ENCODE data around the gene PTGIS. TPM values are rescaled to one million over a fixed set of nuclear protein-coding genes. Genes with fewer than 3 reads are reported as not detected.

The PTGIS gene
- polyA plus RNA-seq, 3 donors: 32.4 to 38.9 (median 34.6) TPM

DNA sequence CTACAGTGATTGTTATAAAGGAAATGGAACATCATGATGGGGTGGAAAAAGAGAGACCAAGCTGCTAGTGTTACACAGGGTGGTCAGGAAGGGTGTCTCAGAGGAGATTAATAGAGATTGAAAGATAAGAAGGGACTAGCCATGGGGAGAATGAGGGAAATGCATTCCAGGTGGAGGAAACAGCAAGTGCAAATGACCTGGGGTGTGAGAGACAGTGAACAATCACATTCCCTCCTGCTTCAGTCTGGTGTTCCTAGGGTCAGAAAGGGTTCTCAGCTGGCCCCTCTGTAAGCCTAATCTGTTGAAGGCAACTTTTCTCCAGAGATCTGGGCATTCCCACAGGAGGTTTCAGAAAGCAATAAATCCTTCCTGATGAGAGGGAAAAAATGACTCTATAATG is 81.9 kb downstream of the PTGIS start:
- no peak for DNase-seq (ENCODE audit: extremely low read depth in 1 of 11, low read depth in 9 of 11, low spot score in 4 of 11)

DNA sequence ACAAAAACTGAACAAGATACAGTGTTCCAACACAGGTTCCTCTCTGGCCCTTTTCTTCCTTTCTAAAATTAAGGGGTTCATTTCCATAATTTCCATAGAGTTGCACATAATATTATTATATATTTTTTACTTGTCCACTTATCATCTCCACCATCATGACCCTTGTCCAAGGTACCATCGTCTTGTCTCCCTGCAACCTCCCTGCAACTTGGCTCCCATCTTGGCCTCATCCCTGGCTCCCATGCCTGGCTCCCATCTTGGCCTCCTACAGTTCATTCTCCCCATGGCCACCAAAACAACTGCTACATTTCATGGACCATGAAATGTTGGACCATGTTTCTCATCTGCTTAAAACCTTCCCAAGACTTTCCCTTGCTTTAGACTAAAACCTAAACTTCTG is 82.4 kb downstream of the PTGIS start:
- no peak for DNase-seq (ENCODE audit: extremely low read depth in 1 of 11, low read depth in 9 of 11, low spot score in 4 of 11)

DNA sequence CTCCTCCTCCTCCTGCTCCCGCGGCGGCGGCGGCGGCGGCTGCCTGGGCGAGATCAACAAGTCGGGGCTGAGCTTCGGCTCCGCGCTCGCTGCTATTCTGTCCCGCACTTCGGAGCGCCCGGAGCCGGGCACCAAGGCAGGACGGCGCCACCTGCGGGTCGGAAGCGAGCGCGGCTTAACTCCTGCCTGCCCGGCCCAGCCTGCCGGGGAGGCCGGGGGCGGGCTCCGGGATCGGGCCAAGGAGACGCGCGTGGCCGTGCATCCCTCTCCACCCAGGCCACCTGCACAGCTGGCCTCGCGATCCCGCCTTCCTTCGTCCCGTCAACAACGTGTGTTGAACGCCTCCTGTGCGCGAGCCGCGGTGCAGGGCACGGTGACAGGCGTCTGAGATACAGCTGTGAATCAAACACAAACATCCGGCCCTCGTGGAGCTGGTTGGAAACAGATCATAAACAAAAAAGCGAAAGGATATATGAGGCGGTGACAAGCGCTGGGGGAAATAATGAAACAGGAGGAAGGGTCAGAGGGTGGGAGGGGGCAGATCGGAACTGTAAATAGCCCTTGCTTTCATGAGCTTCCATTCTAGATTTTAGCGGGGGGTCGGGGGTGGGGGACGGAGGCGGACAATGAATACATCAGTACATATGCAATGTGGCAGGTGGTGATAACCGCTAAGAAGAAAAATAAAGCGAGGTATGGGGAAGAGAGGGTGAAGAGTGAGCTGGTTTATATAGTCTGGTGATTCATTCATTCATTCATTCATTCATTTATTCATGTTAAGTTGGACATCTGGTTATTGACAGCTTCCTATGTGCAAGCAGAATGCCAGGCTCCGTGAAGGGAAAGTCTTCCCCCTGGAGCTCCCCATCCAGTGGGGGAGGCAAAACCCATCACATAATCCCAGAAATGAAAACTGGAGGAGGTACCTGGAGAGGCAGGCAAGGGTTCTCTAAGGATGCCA is 83.5 kb downstream of the PTGIS start:
- peak in 10 of 11 donors; percentile 38 to 77 (median 71) for DNase-seq (ENCODE audit: extremely low read depth in 1 of 11, low read depth in 9 of 11, low spot score in 4 of 11)

DNA sequence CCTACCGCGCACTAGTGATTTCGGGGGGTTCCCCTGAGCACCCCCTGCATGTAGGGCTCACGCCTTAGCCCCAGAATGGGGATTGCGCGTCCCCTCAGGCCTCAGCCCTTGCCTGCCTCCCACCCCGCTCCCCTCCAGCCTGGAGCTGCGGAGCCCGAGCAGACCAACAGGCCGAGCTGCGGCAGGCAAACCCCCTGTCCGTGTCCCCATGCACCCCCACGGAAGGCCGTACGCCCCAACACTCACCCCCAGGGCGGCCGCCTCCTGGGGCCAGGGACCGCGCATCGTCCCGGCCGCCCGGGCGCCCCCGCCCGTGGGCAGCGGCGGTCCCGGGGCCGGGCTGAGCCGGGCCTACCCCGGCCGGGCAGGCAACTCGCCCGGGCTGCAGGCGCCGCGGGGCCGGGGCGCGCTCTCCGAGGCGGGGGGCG is 84.2 kb downstream of the PTGIS start:
- DNase-seq (ENCODE audit: extremely low read depth in 1 of 11, low read depth in 9 of 11, low spot score in 4 of 11): no peak

DNA sequence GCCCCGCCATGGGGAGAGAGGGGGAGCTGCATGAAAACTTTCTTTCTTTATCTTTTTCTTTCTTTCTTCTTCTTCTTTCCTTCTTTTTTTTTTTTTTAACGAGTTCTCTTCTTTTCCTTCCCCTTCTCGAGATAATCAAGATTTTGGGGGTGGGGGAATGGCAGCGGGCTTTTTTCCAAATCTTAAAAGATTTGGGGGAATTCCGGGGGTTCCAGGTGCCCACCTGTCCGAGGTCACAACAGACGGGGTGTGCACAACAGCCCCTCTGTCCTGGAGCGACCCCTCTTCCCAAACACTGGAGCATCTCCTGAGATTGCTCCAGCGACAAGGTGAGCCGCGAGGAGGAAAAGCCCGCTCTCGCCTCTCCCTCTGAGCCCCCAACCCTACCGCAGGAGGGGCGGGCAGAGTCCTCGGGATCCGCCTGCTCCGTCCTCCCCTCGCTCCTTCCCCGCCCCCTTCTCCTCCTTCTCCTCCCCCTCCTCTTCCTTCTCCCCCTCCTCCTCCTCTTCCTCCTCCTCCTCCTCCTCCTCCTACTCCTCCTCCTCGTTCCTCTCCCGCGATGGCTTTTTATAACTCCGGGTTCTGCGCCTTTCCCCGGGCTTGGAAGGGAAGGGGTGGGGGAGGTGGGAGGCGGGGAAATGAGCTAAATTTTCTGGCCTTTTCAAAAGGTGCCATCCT is 84.8 kb downstream of the PTGIS start:
- DNase-seq (ENCODE audit: extremely low read depth in 1 of 11, low read depth in 9 of 11, low spot score in 4 of 11): no peak

DNA sequence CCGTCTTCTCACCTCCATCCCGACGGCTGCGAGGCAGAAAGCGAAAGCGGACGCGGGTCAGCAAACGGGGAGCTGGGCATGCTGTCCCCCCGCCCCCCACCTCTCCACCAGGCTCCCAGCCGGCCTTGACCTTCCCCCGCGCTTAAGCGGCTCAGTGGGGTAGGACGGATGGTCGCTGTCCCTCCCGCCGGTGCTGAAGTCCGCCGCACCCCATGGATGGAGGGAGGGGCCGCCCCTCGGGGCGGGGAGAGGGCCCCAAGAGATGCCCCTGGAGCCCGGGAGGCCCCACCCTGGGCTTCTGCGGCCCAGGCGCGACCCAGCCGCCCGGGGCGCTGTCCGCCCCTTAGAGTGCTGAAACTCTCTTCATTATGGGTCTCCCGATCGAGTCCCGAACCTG is 85.3 kb downstream of the PTGIS start, which contains the start of gene KCNB1:
TSS of gene KCNB1 (minus strand) at position 48 of the 397 bp plus-strand sequence. CDS start 188 bp downstream, outside the sequence.
- peak in 10 of 11 donors; percentile 48 to 88 (median 78) for DNase-seq (ENCODE audit: extremely low read depth in 1 of 11, low read depth in 9 of 11, low spot score in 4 of 11)

DNA sequence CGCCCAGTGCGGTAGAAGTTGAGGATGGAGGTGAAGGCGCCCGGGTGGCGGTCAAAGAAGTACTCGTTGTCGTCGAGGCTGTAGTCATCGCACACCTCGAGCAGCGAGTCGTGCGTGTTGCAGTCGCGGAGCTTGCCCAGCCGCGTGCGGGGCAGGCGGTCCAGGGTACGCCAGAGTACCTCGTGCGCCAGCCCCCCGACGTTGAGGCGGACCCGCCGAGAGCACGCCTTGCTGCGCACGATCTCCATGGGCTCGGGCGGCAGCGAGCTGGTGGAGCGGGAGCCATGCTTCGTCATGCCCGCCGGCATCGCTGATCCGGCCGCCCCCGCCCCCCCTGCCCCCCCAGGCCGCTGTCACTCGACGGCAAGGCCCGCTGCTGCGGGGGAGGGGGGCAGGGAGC is 85.8 kb downstream of the PTGIS start:
- DNase-seq (ENCODE audit: extremely low read depth in 1 of 11, low read depth in 9 of 11, low spot score in 4 of 11): no peak

DNA sequence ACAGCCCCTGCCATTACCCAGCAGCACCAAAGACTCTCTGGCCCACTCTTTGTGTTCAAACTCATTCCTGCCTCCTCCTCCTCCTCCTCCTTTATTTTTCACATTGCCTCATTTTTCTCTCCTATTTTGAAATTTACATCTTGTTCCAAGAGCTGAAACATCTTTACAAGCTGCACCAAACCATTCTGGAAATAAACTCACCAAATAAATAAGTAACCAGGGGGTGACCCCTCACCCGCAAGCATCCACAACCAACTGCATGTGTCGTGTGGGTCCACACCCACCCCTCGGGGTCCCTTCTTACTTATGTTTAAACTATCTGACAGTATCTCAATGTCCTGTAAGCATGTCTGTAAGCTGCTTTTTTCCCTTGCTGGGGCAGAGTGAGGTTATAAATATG is 86.8 kb downstream of the PTGIS start:
- no peak for DNase-seq (ENCODE audit: extremely low read depth in 1 of 11, low read depth in 9 of 11, low spot score in 4 of 11)

DNA sequence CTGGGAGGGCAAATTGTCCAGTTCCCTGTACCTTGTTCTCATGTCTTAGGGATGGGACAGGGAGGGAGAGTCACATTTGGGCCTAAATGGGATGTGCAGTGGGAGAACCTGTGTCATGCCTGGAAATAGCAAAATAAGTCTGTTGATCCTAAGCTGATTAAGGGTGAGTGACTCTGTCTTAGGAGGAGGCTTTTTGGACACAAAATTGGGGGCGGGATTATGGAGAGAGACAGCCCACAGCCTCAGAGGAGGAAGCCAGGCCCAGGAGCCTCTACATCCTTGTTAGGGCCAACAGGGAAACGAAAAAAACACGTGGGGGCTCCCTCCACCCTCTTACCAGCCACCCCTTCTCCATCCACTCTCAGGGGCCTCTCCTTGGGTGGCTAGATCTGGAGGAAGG is 87.7 kb downstream of the PTGIS start:
- DNase-seq (ENCODE audit: extremely low read depth in 1 of 11, low read depth in 9 of 11, low spot score in 4 of 11): no peak

DNA sequence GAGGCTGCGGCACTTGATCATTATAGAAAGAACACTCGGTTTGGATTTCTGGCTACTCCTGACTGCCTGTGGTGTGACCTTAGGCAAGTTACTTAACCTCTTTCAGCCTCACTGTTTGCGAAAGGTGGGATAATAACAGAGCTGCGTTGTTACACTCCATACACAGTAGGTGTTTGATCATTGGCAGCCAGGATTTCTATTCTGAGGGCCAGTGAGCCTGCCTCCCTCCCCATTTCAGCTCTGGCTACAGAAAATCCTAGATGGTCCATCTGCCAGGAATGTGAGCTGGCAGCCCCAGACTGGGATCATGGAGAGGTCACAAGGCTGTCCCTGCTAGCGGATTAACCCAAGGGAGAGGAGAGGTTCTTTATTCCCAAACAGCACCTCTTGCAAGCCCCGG is 88.2 kb downstream of the PTGIS start:
- no peak for DNase-seq (ENCODE audit: extremely low read depth in 1 of 11, low read depth in 9 of 11, low spot score in 4 of 11)

DNA sequence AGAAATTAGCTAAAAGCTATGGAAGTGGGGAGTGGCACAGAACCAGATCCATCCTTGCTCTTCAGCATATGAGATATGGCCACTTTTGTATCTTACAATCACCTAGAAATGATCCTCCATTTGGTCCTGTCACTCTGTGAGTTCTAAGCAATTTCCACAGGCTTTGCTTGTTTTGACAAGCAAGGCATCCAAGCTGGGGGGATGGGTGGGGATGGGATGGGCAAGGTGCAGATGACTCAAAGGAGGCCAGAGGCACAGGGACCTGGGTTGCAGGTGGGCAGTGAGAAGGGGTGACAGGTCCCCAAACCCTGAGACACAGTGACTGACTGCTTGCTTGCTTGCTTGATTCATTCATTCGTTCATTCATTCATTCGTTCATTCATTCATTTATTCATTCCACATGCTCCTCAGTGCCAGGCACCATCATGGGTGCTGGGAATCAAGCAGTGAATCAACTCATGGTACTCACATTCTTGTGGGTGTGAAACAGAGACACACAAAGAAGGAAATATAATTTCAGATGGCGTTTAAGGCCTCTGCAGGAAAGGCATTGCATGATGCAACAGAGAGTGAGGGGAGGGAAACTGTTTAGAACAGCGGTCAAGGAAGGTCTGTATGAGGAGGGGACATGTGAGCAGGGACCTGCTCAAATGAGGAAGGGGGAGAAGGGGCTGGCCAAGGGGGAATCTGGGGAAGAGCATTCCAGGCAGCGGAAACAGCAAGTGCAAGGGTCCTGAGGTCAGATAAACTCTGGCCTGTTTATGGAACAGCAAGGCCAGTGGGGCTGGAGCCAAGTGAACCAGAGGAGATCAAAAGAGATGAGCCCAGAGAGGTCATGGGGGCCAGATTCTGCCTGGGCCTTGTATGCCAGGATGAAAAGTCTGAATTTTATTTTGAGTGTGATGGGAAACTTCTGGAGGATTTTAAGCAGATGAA is 88.9 kb downstream of the PTGIS start:
- DNase-seq (ENCODE audit: extremely low read depth in 1 of 11, low read depth in 9 of 11, low spot score in 4 of 11): no peak

DNA sequence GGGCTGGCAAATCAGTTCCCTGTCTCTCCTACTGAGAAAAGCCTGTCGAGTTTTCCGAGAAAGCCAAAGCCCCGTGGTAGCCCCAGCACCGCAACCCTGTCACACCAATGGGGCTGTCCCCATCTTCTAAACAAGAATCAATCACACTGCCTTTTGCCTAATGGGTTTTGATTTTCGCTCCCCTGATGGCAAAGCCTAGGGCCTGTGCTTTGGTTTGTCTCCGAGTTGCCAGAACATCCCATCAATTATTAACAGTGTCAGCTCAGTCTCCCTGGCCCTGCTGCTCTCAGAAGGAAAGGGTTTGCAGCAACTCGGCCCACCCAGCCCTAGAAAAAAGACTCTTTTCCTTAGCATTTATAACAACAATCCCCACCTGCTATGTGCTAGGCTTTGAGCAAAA is 89.7 kb downstream of the PTGIS start:
- DNase-seq (ENCODE audit: extremely low read depth in 1 of 11, low read depth in 9 of 11, low spot score in 4 of 11): no peak

DNA sequence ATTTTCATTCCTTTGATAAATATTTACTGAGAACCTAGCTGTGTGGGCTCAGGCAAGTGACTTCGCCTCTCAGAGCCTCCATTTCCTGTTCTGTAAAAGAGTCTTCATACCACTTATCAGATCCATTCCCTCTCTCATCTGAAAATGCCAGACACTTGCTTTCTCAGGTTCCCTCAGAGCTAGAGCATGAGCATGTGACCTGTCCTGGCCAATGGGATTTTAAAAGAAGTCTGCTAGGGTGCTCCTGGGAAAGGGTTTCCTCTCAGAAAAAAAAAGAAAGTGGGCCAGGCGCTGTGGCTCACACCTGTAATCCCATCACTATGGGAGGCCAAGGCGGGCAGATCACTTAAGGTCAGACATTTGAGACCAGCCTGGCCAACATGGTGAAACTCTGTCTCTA is 90.7 kb downstream of the PTGIS start:
- DNase-seq (ENCODE audit: extremely low read depth in 1 of 11, low read depth in 9 of 11, low spot score in 4 of 11): no peak

DNA sequence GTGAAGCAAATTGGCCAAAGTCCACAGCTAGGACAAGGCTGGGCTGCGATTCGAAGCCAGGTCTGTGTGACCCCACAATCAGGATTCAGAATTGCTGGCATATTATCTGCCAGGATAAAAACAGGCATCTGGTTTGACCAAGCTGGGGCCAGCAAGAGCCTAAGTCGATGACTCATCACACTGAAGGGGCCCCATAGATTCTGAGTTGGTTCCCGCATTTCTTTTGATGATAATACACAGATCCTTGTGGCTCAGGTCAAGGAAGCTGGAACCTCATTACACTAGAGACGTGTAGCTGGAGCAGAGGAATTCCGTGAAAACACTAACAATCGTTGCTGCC is 92.0 kb downstream of the PTGIS start:
- DNase-seq (ENCODE audit: extremely low read depth in 1 of 11, low read depth in 9 of 11, low spot score in 4 of 11): no peak

DNA sequence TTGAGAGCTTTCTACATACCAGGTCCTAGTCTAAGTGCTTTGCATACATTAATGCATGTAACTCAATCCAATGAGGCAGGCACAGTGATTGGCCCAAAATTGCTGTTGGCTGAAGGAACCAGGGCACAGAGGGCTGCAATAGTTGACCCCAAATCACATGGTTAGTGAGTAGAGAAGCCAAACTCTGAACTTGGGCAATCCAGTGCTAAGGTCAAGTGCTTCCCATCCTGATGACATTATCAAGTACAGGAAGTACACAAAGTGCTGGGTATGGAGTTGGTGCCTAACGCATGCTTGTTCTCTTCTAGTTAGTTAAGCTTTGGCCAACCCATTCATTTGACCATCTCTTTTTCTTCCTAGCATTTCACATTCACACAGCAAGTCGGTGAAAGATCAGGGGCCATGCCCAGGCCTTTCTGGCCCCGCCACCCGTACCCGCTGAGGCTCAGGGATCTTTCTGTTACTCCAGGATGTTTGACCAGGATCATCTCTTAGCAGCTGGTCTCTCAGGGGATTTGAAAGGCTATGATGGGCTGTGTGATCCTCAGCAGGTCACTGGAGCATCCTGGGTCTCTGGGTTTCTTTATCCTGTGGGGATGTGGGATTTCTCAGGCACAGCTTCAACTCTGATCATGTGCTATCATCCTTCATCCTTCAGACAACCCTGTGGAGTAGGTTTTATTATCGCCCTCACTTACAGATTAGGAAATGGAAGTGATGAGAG is 92.5 kb downstream of the PTGIS start:
- DNase-seq (ENCODE audit: extremely low read depth in 1 of 11, low read depth in 9 of 11, low spot score in 4 of 11): no peak

DNA sequence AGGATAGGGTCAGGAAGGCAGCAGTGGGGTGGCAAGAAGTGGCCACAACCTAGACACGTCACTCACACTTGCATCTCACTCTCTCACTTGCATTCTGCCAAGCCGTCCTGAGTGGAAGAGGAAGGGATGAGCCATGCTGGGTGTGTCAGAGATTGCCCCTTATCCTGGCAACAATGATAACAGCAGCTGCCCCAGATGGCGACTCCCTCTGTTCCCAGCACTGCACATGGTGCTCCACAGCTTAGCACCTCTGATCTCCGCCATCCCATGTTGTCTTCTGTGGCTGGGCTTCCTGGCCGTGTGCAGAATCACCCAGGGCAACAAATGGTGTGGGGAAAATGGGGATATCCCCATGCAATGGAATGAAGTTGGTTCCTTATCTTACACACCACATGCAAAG is 96.5 kb downstream of the PTGIS start:
- DNase-seq (ENCODE audit: extremely low read depth in 1 of 11, low read depth in 9 of 11, low spot score in 4 of 11): no peak

DNA sequence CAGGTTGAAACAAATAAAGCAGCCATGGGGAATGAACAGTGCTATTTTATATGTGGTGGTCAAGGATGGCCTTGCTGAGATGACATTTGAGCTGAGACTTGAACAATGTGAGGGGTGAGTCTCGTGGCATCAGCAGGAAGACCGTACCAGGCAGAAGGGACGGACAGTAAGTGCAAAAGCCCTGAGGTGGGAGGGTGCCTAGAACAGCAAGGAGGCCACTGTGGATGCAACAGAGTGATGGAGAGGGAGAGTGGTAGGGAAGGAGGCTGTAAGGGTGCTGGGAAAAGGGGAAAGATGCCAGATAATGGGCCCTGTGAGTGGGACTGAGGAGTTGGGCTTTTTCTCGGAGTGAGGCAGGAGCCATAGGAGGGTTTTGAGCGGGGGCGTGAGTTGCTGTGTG is 97.0 kb downstream of the PTGIS start:
- DNase-seq (ENCODE audit: extremely low read depth in 1 of 11, low read depth in 9 of 11, low spot score in 4 of 11): no peak

DNA sequence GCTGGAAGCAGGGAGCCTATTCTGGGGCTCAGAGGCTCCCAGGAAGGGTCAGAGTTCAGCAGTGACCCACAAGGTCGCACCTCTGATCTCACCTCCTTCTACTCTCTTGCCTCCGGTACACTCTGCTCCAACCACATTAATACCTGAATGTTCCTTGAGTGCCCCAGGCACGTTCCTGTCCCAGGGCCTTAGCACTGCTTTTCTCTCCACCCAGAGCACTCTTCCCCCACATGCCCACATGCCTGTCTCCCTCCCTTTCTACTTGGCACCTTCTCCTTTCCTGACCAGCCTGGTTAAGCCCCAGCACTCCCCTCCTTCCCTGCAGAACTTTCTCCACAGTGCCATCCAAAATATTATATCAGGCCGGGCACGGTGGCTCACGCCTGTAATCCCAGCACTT is 98.9 kb downstream of the PTGIS start:
- no peak for DNase-seq (ENCODE audit: extremely low read depth in 1 of 11, low read depth in 9 of 11, low spot score in 4 of 11)

DNA sequence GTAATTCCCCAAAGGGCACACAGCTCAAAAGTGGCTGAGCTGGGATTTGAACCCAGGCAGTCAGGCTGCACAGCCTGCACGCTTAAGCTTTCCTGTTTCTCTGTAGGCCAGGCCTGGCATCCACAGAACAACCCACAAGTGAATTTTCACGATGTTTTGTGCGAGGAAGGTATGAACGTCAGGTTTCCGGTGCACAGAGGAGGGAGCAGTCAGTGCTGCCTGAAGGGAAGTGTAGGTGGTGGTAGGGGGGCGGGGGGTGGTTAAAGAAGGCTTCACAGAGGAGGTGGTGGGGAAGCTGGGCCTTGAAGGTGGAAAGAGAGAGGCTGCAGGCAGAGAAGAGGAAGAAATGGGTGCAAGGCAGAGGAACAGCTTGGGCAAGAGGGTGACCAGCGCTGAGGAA is 99.5 kb downstream of the PTGIS start:
- DNase-seq (ENCODE audit: extremely low read depth in 1 of 11, low read depth in 9 of 11, low spot score in 4 of 11): no peak

All from renal cortex interstitium (tissue), 11 donors.